Fibroblast of skin of left biceps (primary cell): ENCODE results near the gene BBLN.

Experiments used
- DNase-seq, 2 experiments: peaks; one replicate each; pipeline ENCODE4 v3.0.0-alpha.2; 2013; ENCODE audit warnings: low read depth in 2 of 2

The BBLN gene

DNA sequence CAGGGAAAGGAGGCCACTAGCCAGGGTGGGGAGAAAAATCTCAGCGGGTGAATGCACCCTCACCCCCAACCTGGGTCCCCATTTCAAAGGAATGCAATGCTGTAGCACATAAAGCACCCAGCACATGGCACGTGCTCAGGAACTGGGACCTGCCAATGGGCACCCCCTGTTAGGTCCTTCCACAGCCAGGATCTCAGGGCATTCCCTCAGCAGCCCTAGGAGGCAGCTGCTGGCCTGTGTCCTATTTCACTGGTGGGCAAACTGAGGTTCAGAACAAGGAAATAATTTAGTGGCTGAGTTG is 51.9 kb downstream of the BBLN start:
- DNase-seq = no peak
